Measurements from ENCODE around the gene PHIP. TPM values are rescaled to one million over a fixed set of nuclear protein-coding genes. Genes with fewer than 3 reads are reported as not detected.

Gene PHIP
- total and polyA plus RNA-seq, 2 experiments from 2014 or later: 48.0 to 65.4 TPM

GRCh38 chr6:78917788-78918187 is 160.3 kb downstream of the PHIP start:
- Histone ChIP-seq H3K4me2 (no peak overlapping the region), H3K27ac (ENCODE audit: low read depth) (no peak overlapping the region), H3K4me1 (ENCODE audit: insufficient read depth) (no peaks in the 10 kb centered on the region), H3K4me3 (no peak overlapping the region), H2AFZ (no peak overlapping the region), H3K27me3 (ENCODE audit: insufficient read depth) (no peaks in the 10 kb centered on the region), H3K36me3 (ENCODE audit: insufficient read depth) (no peaks in the 10 kb centered on the region), H3K9me2 (ENCODE audit: insufficient read depth) (peaks cover 3% of the 10 kb centered on the region; the same call in 1 of the 2 replicates), H3F3A (replicated peaks; ENCODE audit: low read depth) (no peaks in the 10 kb centered on the region), H3K79me2 (replicated peaks; ENCODE audit: insufficient read depth) (no peaks in the 10 kb centered on the region), H4K20me1 (replicated peaks; ENCODE audit: insufficient read depth) (no peaks in the 10 kb centered on the region)
- ATAC-seq: no peak
- Mint-ChIP-seq H3K4me1 (no peaks in the 10 kb centered on the region), H3K36me3 (ENCODE audit: low read depth) (peaks cover 22% of the 10 kb centered on the region; the same call in 2 of the 3 replicates), H3K9me3 (peaks cover 49% of the 10 kb centered on the region), H3K27me3 (ENCODE audit: insufficient read depth, low read depth, poor library complexity) (no peaks in the 10 kb centered on the region), H3K27ac (no peak overlapping the region), H3K4me3 (no peak overlapping the region)
- no peak for TF ChIP-seq ZNF462 (CRISPR knock-in tag; IDR thresholded peaks at IDR 0.05)
- no peak for TF ChIP-seq EZH2 (IDR thresholded peaks at IDR 0.05; ENCODE audit: low read depth, unreplicated experiment)
- no peak for TF ChIP-seq ZNF114 (CRISPR knock-in tag; IDR thresholded peaks at IDR 0.05)
- no peak for TF ChIP-seq ETS1 (IDR thresholded peaks at IDR 0.05)
- no peak for TF ChIP-seq JUNB (IDR thresholded peaks at IDR 0.05; ENCODE audit: unreplicated experiment)
- no peak for TF ChIP-seq EZH2phosphoT487 (IDR thresholded peaks at IDR 0.05; ENCODE audit: unreplicated experiment)
- TF ChIP-seq ZNF331 (CRISPR knock-in tag; IDR thresholded peaks at IDR 0.05; ENCODE audit: low read depth): no peak
- no peak for TF ChIP-seq STAT1 (IDR thresholded peaks at IDR 0.05; ENCODE audit: unreplicated experiment)
- no peak for DNase-seq (ENCODE audit: low spot score)
